Skeletal muscle tissue (tissue), 4 donors: Measurements from ENCODE around the gene CARD18. TPM values are rescaled to one million over a fixed set of nuclear protein-coding genes. Genes with fewer than 3 reads are reported as not detected.
"Not testable (repeated sequence)": the region's sequence is repeated elsewhere in the genome, so short reads cannot be mapped to it uniquely, and the experiment has no call there.

Source experiments
- H3K27ac ChIP-seq: one replicate; pipeline ENCODE4 v1.7.0; 2013; ENCODE audit warnings: mild to moderate bottlenecking, low read depth, low read length, inconsistent platforms
- H3K27me3 ChIP-seq, 3 donors: one replicate each; pipeline ENCODE4 v1.7.0; 2013; ENCODE audit warnings: low read length in 3 of 3; ENCODE audit not compliant: control insufficient read depth in 3 of 3, insufficient read depth in 3 of 3
- H3K36me3 ChIP-seq, 3 donors: one replicate each; pipeline ENCODE4 v1.7.0; 2013; ENCODE audit warnings: low read length in 3 of 3; ENCODE audit not compliant: control insufficient read depth in 3 of 3, insufficient read depth in 3 of 3
- H3K4me1 ChIP-seq, 3 donors: one replicate each; pipeline ENCODE4 v1.7.0; 2013; ENCODE audit warnings: low read length in 3 of 3, mild to moderate bottlenecking in 3 of 3; ENCODE audit not compliant: control insufficient read depth in 3 of 3, insufficient read depth in 3 of 3
- H3K4me3 ChIP-seq, 3 donors: one replicate each; pipeline ENCODE4 v1.7.0; 2013; ENCODE audit warnings: low read length in 3 of 3
- H3K9ac ChIP-seq, 3 donors: one replicate each; pipeline ENCODE4 v1.7.0; 2013; ENCODE audit warnings: low read length in 3 of 3, mild to moderate bottlenecking in 3 of 3, moderate library complexity in 2 of 3, low read depth in 1 of 3
- H3K9me3 ChIP-seq, 3 donors: one replicate each; pipeline ENCODE4 v1.7.0; 2013; ENCODE audit warnings: low read length in 3 of 3; ENCODE audit not compliant: control insufficient read depth in 3 of 3
- total RNA-seq: library from RNA; depleted of rRNA; stranded (reverse); fragments of >200 nt; gene quantifications from one replicate; pipeline ENCODE4 v1.2.3, GENCODE V29; 2014
- donor health status: Osteomylitis.

The CARD18 gene
- total RNA-seq, 1 donor from 2014 or later = not detected

- Histone ChIP-seq H3K4me1 (no peaks in the 10 kb centered on the region), H3K36me3 (no peaks in the 10 kb centered on the region), H3K9me3 (no peaks in the 10 kb centered on the region), H3K27me3 (no peaks in the 10 kb centered on the region), H3K9ac (no peak overlapping the region), H3K4me3 (no peak overlapping the region), H3K27ac (no peak overlapping the region)
Measured at GRCh38 chr11:105109321-105109720, 30.2 kb downstream of the CARD18 start.

- H3K27me3 ChIP-seq = no peaks in the 10 kb centered on the region
- no peak overlapping the region for H3K9ac ChIP-seq
- H3K27ac ChIP-seq = no peak overlapping the region
- H3K9me3 ChIP-seq = no peaks in the 10 kb centered on the region
- no peak overlapping the region for H3K4me3 ChIP-seq
- no peaks in the 10 kb centered on the region for H3K4me1 ChIP-seq
- H3K36me3 ChIP-seq = no peaks in the 10 kb centered on the region
Measured at GRCh38 chr11:105108247-105108646, 31.3 kb downstream of the CARD18 start.

- not testable (repeated sequence) for H3K4me3 ChIP-seq
Measured at GRCh38 chr11:105107226-105107825, 32.2 kb downstream of the CARD18 start.

GRCh38 chr11:105106140-105106539, 33.4 kb downstream of the CARD18 start:
- H3K9ac ChIP-seq = no peak overlapping the region
- no peaks in the 10 kb centered on the region for H3K36me3 ChIP-seq
- no peak overlapping the region for H3K27ac ChIP-seq
- H3K4me1 ChIP-seq = no peaks in the 10 kb centered on the region
- H3K4me3 ChIP-seq = no peak overlapping the region
- H3K9me3 ChIP-seq = no peaks in the 10 kb centered on the region
- H3K27me3 ChIP-seq = no peaks in the 10 kb centered on the region

More at GRCh38 chr11:105107226-105107825, 32.2 kb downstream of the CARD18 start:
- not testable (repeated sequence) for H3K9ac ChIP-seq, H3K4me1 ChIP-seq, H3K27ac ChIP-seq, H3K9me3 ChIP-seq, H3K27me3 ChIP-seq, H3K36me3 ChIP-seq

GRCh38 chr11:105104292-105104691, 35.3 kb downstream of the CARD18 start:
- H3K9me3 ChIP-seq = no peaks in the 10 kb centered on the region
- H3K9ac ChIP-seq = no peak overlapping the region
- no peak overlapping the region for H3K27ac ChIP-seq
- H3K27me3 ChIP-seq = no peaks in the 10 kb centered on the region
- H3K36me3 ChIP-seq = no peaks in the 10 kb centered on the region
- no peak overlapping the region for H3K4me3 ChIP-seq
- no peaks in the 10 kb centered on the region for H3K4me1 ChIP-seq

GRCh38 chr11:105103336-105103735, 36.2 kb downstream of the CARD18 start:
- Histone ChIP-seq H3K4me1 (no peaks in the 10 kb centered on the region), H3K27me3 (no peaks in the 10 kb centered on the region), H3K4me3 (no peak overlapping the region), H3K9me3 (no peaks in the 10 kb centered on the region), H3K27ac (no peak overlapping the region), H3K36me3 (no peaks in the 10 kb centered on the region), H3K9ac (no peak overlapping the region)

GRCh38 chr11:105102079-105102581, 37.4 kb downstream of the CARD18 start:
- H3K27ac ChIP-seq, H3K9me3 ChIP-seq, H3K36me3 ChIP-seq, H3K27me3 ChIP-seq, H3K4me3 ChIP-seq, H3K4me1 ChIP-seq, H3K9ac ChIP-seq: not testable (repeated sequence)

GRCh38 chr11:105100981-105101630, 38.5 kb downstream of the CARD18 start:
- no peaks in the 10 kb centered on the region for H3K27me3 ChIP-seq
- no peaks in the 10 kb centered on the region for H3K9me3 ChIP-seq
- H3K9ac ChIP-seq = no peak overlapping the region
- no peaks in the 10 kb centered on the region for H3K36me3 ChIP-seq
- H3K4me1 ChIP-seq = no peaks in the 10 kb centered on the region
- no peak overlapping the region for H3K27ac ChIP-seq
- no peak overlapping the region for H3K4me3 ChIP-seq

GRCh38 chr11:105100206-105100605, 39.4 kb downstream of the CARD18 start:
- no peak overlapping the region for H3K27ac ChIP-seq
- H3K4me1 ChIP-seq = no peaks in the 10 kb centered on the region
- no peaks in the 10 kb centered on the region for H3K9me3 ChIP-seq
- no peak overlapping the region for H3K4me3 ChIP-seq
- no peak overlapping the region for H3K9ac ChIP-seq
- no peaks in the 10 kb centered on the region for H3K36me3 ChIP-seq
- no peaks in the 10 kb centered on the region for H3K27me3 ChIP-seq

GRCh38 chr11:105099594-105099993, 40.0 kb downstream of the CARD18 start:
- not testable (repeated sequence) for H3K4me1 ChIP-seq, H3K9me3 ChIP-seq, H3K4me3 ChIP-seq, H3K27me3 ChIP-seq, H3K36me3 ChIP-seq, H3K27ac ChIP-seq, H3K9ac ChIP-seq
